ENCODE results near the gene EFHC1. TPM values are rescaled to one million over a fixed set of nuclear protein-coding genes. Genes with fewer than 3 reads are reported as not detected.

EFHC1 gene
- total RNA-seq, 1 donor from 2014 or later: 43.6 TPM

GRCh38 chr6:52527436-52527835 lies 107.3 kb downstream of the EFHC1 start:
- Mint-ChIP-seq H3K4me3 (ENCODE audit: low read depth) (no peak overlapping the region), H3K27ac (no peak overlapping the region), H3K9me3 (ENCODE audit: low read depth) (no peaks in the 10 kb centered on the region), H3K36me3 (ENCODE audit: insufficient read depth) (no peaks in the 10 kb centered on the region), H3K27me3 (no peaks in the 10 kb centered on the region), H3K4me1 (ENCODE audit: low read depth) (peaks cover 14% of the 10 kb centered on the region)
- TF ChIP-seq CTCF (IDR thresholded peaks at IDR 0.05; ENCODE audit: unreplicated experiment): no peak
- no peak for DNase-seq (ENCODE audit: low spot score, unreplicated experiment)

GRCh38 chr6:52529311-52529710 lies 109.2 kb downstream of the EFHC1 start:
- Mint-ChIP-seq H3K36me3 (ENCODE audit: insufficient read depth) (peaks cover 2% of the 10 kb centered on the region), H3K27me3 (no peaks in the 10 kb centered on the region), H3K9me3 (ENCODE audit: low read depth) (no peaks in the 10 kb centered on the region), H3K4me3 (ENCODE audit: low read depth) (no peak overlapping the region), H3K27ac (no peak overlapping the region), H3K4me1 (ENCODE audit: low read depth) (peaks cover 9% of the 10 kb centered on the region)
- TF ChIP-seq CTCF (IDR thresholded peaks at IDR 0.05; ENCODE audit: unreplicated experiment): no peak
- DNase-seq (ENCODE audit: low spot score, unreplicated experiment): no peak

- H3K27ac Mint-ChIP-seq: no peak overlapping the region
- no peak for TF ChIP-seq CTCF (IDR thresholded peaks at IDR 0.05; ENCODE audit: unreplicated experiment)
These were observed 110.2 kb downstream of the EFHC1 start for GRCh38 chr6:52530351-52530750.

GRCh38 chr6:52531396-52531795 lies 111.3 kb downstream of the EFHC1 start:
- no peak overlapping the region for H3K27ac Mint-ChIP-seq
- no peaks in the 10 kb centered on the region for H3K9me3 Mint-ChIP-seq (ENCODE audit: low read depth)
- DNase-seq (ENCODE audit: low spot score, unreplicated experiment): no peak
- no peak overlapping the region for H3K4me3 Mint-ChIP-seq (ENCODE audit: low read depth)
- peaks cover 9% of the 10 kb centered on the region for H3K4me1 Mint-ChIP-seq (ENCODE audit: low read depth)
- H3K36me3 Mint-ChIP-seq (ENCODE audit: insufficient read depth): peaks cover 5% of the 10 kb centered on the region
- H3K27me3 Mint-ChIP-seq: no peaks in the 10 kb centered on the region
- TF ChIP-seq CTCF (IDR thresholded peaks at IDR 0.05; ENCODE audit: unreplicated experiment): no peak

More at GRCh38 chr6:52530351-52530750, 110.2 kb downstream of the EFHC1 start:
- peaks cover 9% of the 10 kb centered on the region for H3K4me1 Mint-ChIP-seq (ENCODE audit: low read depth)
- DNase-seq (ENCODE audit: low spot score, unreplicated experiment): no peak
- H3K36me3 Mint-ChIP-seq (ENCODE audit: insufficient read depth): peaks cover 5% of the 10 kb centered on the region
- H3K27me3 Mint-ChIP-seq: no peaks in the 10 kb centered on the region
- no peak overlapping the region for H3K4me3 Mint-ChIP-seq (ENCODE audit: low read depth)
- no peaks in the 10 kb centered on the region for H3K9me3 Mint-ChIP-seq (ENCODE audit: low read depth)

GRCh38 chr6:52531834-52532233 lies 111.7 kb downstream of the EFHC1 start:
- no peak for DNase-seq (ENCODE audit: low spot score, unreplicated experiment)
- no peaks in the 10 kb centered on the region for H3K27me3 Mint-ChIP-seq
- peaks cover 5% of the 10 kb centered on the region for H3K36me3 Mint-ChIP-seq (ENCODE audit: insufficient read depth)
- no peaks in the 10 kb centered on the region for H3K9me3 Mint-ChIP-seq (ENCODE audit: low read depth)
- H3K4me3 Mint-ChIP-seq (ENCODE audit: low read depth): no peak overlapping the region
- no peak for TF ChIP-seq CTCF (IDR thresholded peaks at IDR 0.05; ENCODE audit: unreplicated experiment)
- H3K4me1 Mint-ChIP-seq (ENCODE audit: low read depth): peaks cover 9% of the 10 kb centered on the region
- H3K27ac Mint-ChIP-seq: no peak overlapping the region
